GM12878 (cell line): Measurements from ENCODE around the gene MRPL46. TPM values are rescaled to one million over a fixed set of nuclear protein-coding genes. Genes with fewer than 3 reads are reported as not detected.

ENCODE experiments used
- ATAC-seq: fragments of 200-7000 bp; cut with Tn5 transposase; 3 replicates; pipeline ENCODE4 v1.9.1; 2020; ENCODE audit warnings: mild to moderate bottlenecking, moderate library complexity
- BruUV-seq: library from RNA; stranded (reverse); fragments of 400-500 nt; replicated peaks from 2 replicates; lab custom pipeline; 2021; lab: Mats Ljungman, UMichigan
- CTCF ChIA-PET: fragments of 300-600 bp; sonication (Branson Sonifier 250); formaldehyde crosslinking; extraction: SDS; loops from one replicate; lab custom pipeline; 2021; ENCODE audit warnings: inconsistent platforms; lab: Yijun Ruan, JAX
- POLR2A ChIA-PET: fragments of 350-600 bp; formaldehyde crosslinking; extraction: SDS; loops from one replicate; lab custom pipeline; 2021; ENCODE audit warnings: inconsistent platforms; lab: Charles Lee
- RAD21 ChIA-PET: fragments of 300-600 bp; sonication (Branson Sonifier 250); formaldehyde crosslinking; loops from one replicate; lab custom pipeline; 2023; ENCODE audit warnings: antibody characterized with exemption; ENCODE audit not compliant: unreplicated experiment; lab: Charles Lee
- SMC1A ChIA-PET: fragments of 300-600 bp; sonication (Branson Sonifier 250); formaldehyde crosslinking; loops from one replicate; lab custom pipeline; 2023; ENCODE audit not compliant: unreplicated experiment, uncharacterized antibody; lab: Charles Lee
- DNase-seq: peaks from one replicate; pipeline ENCODE4 v3.0.0-alpha.2; 2011; ENCODE audit warnings: low read depth, low spot score
- FAIRE-seq: peaks from 3 replicates; lab custom pipeline; 2011; peaks lifted over from hg19 to GRCh38; lab: Jason Lieb, UNC
- H2AFZ ChIP-seq: 2 replicates; pipeline ENCODE4 v1.6.0; 2011; ENCODE audit warnings: low read depth, low read length, control low read depth; ENCODE audit not compliant: control insufficient read depth
- H3K27ac ChIP-seq: 2 replicates; pipeline ENCODE4 v1.5.1; 2011; ENCODE audit warnings: control low read depth; ENCODE audit not compliant: control insufficient read depth, insufficient read depth
- H3K27me3 ChIP-seq, 2 experiments: replicated peaks in 1 of 2; 2 replicates each; pipeline versions ENCODE4 v1.6.0 to v1.6.1; 2011; ENCODE audit warnings: low read length in 1 of 2; ENCODE audit not compliant: control insufficient read depth in 2 of 2, insufficient read depth in 2 of 2
- H3K36me3 ChIP-seq, 2 experiments: 2 replicates each; pipeline ENCODE4 v1.5.1; 2011; ENCODE audit warnings: low read length in 1 of 2; ENCODE audit not compliant: control insufficient read depth in 2 of 2, insufficient read depth in 2 of 2
- H3K4me1 ChIP-seq: 2 replicates; pipeline ENCODE4 v1.6.1; 2011; ENCODE audit warnings: mild to moderate bottlenecking, low read length, moderate library complexity, mixed read lengths; ENCODE audit not compliant: control insufficient read depth, insufficient read depth
- H3K4me2 ChIP-seq: 2 replicates; pipeline ENCODE4 v1.6.0; 2011; ENCODE audit warnings: control low read depth; ENCODE audit not compliant: control insufficient read depth, insufficient read depth
- H3K4me3 ChIP-seq: fragments of 200-600 bp; sonication (generic); 2 replicates; pipeline ENCODE4 v1.5.1; 2016
- H3K79me2 ChIP-seq: 2 replicates; pipeline ENCODE4 v1.6.0; 2011; ENCODE audit warnings: low read length; ENCODE audit not compliant: control insufficient read depth, insufficient read depth
- H3K9ac ChIP-seq: 2 replicates; pipeline ENCODE4 v1.8.0; 2011; ENCODE audit warnings: low read length, control low read depth, mixed read lengths; ENCODE audit not compliant: control insufficient read depth, insufficient read depth
- H3K9me3 ChIP-seq: replicated peaks from 3 replicates; pipeline ENCODE4 v1.5.1; 2011; ENCODE audit warnings: mild to moderate bottlenecking, low read length; ENCODE audit not compliant: control insufficient read depth, insufficient read depth
- H4K20me1 ChIP-seq: 2 replicates; pipeline ENCODE4 v1.6.0; 2011; ENCODE audit not compliant: control insufficient read depth, insufficient read depth
- CEBPZ ChIP-seq: fragments of 150-350 bp; IDR thresholded peaks from 2 replicates; pipeline ENCODE4 v1.6.1; 2016; ENCODE audit warnings: low read depth, low read length
- E2F4 ChIP-seq: IDR thresholded peaks from 2 replicates; pipeline ENCODE4 v1.6.1; 2012; ENCODE audit warnings: low read depth, low read length, improper control_type of control experiment
- HDAC6 ChIP-seq: fragments of 200-600 bp; sonication (generic); IDR thresholded peaks from one replicate; pipeline ENCODE4 v1.8.0; 2017; ENCODE audit warnings: antibody characterized with exemption; ENCODE audit not compliant: unreplicated experiment
- HSF1 ChIP-seq: fragments of 150-350 bp; IDR thresholded peaks from 2 replicates; pipeline ENCODE4 v1.6.1; 2014; ENCODE audit warnings: mild to moderate bottlenecking, low read depth, low read length
- MEF2B ChIP-seq: fragments of 450-650 bp; IDR thresholded peaks from 2 replicates; pipeline ENCODE4 v1.6.1; 2018; ENCODE audit warnings: mild to moderate bottlenecking, moderate library complexity; ENCODE audit not compliant: partially characterized antibody, poor library complexity, severe bottlenecking
- NFYB ChIP-seq: IDR thresholded peaks from 2 replicates; pipeline ENCODE4 v1.6.1; 2011; ENCODE audit warnings: low read depth, mild to moderate bottlenecking, low read length, improper control_type of control experiment, moderate library complexity; ENCODE audit not compliant: insufficient read depth
- POU2F2 ChIP-seq: IDR thresholded peaks from 3 replicates; pipeline ENCODE4 v1.6.1; 2011; ENCODE audit warnings: low read depth, mild to moderate bottlenecking, low read length, borderline replicate concordance
- USF1 ChIP-seq: IDR thresholded peaks from 2 replicates; pipeline ENCODE4 v1.6.1; 2011; ENCODE audit warnings: borderline replicate concordance, low read depth, mild to moderate bottlenecking, moderate library complexity, mixed read lengths, low read length; ENCODE audit not compliant: insufficient read depth; ENCODE audit errors: extremely low read length
- ZNF384 ChIP-seq: IDR thresholded peaks from 2 replicates; pipeline ENCODE4 v1.6.1; 2012; ENCODE audit warnings: low read depth, mild to moderate bottlenecking, low read length, improper control_type of control experiment, borderline replicate concordance
- WGBS: methylation state at CpG from one replicate; pipeline ENCODE4 v1.1.6; 2016; ENCODE audit warnings: low lambda C conversion rate; ENCODE audit not compliant: insufficient replicate concordance, insufficient coverage; ENCODE audit errors: missing lambda C conversion rate; 5-methylcytosine and 5-hydroxymethylcytosine counted together
- in situ Hi-C: fragments of 300-500 bp; cut with MboI; formaldehyde crosslinking; loops from 9 replicates; pipeline ENCODE4 v1.14.3; 2018; ENCODE audit warnings: mixed read lengths
- intact Hi-C: fragments of 100-400 bp; cut with micrococcal nuclease; formaldehyde crosslinking; loops from one replicate; pipeline ENCODE4 v1.14.2; 2022; ENCODE audit not compliant: unreplicated experiment
- polyA plus RNA-seq, 11 experiments: library from polyadenylated mRNA; depleted of rRNA in 4 of 11; unstranded in 6 of 11; stranded (reverse) in 5 of 11; fragments of >200 nt; fragmentation: Nextera tagmentation in 4 of 11; fragmentation: Illumina TruSeq in 1 of 11; extraction: Ambion mirVana in 4 of 11; extraction: Trizol in 1 of 11; gene quantifications; 1 replicate in 1 of 11; 2 replicates in 10 of 11; pipeline versions ENCODE4 v1.2.1 to v1.2.3, GENCODE V29; 2011 to 2016; ENCODE audit warnings: inconsistent platforms in 2 of 11, missing spikeins in 2 of 11, low read depth in 1 of 11
- total RNA-seq, 4 experiments: library from RNA; depleted of rRNA in 3 of 4; stranded (reverse); fragments of >200 nt in 3 of 4; fragmentation: Illumina TruSeq in 1 of 4; extraction: Trizol in 1 of 4; gene quantifications; 2 replicates each; pipeline versions ENCODE4 v1.2.1 to v1.2.3, GENCODE V29; 2013 to 2021

The MRPL46 gene
- total and polyA plus RNA-seq, 10 of the 15 experiments (the other 5 are each of a cell fraction or from before 2014, with no cell fraction given), result 37.4 to 96.7 (median 52.9) TPM

GRCh38 chr15:88490036-88490435, 22.8 kb upstream of the MRPL46 start:
- SMC1A ChIA-PET, result no interaction called here
- POLR2A ChIA-PET, result no interaction called here
- TF ChIP-seq E2F4 (no peak), POU2F2 (no peak), HDAC6 (no peak), USF1 (no peak), ZNF384 (no peak), CEBPZ (no peak), NFYB (no peak), HSF1 (no peak), MEF2B (no peak)
- no peaks in the 10 kb centered on the region for H3K79me2 ChIP-seq
- no peaks in the 10 kb centered on the region for H3K27me3 ChIP-seq
- ATAC-seq, result no peak
- in situ Hi-C loops, result no loop called here
- no peaks in the 10 kb centered on the region for H3K4me1 ChIP-seq
- H3K36me3 ChIP-seq, result no peaks in the 10 kb centered on the region
- no peak overlapping the region for H3K4me2 ChIP-seq
- no TSS peak for BruUV-seq
- intact Hi-C loops, result no loop called here
- no peaks in the 10 kb centered on the region for H4K20me1 ChIP-seq
- no peak overlapping the region for H3K9ac ChIP-seq
- 44% methylated on average over 3 of the region's 3 CpGs for WGBS
- RAD21 ChIA-PET, result no interaction called here
- no peaks in the 10 kb centered on the region for H3K9me3 ChIP-seq
- no peak overlapping the region for H3K27ac ChIP-seq
- CTCF ChIA-PET, result interaction anchor here (1.3 to 1.7 kb wide), 2 partner anchors 18 to 126 kb away, joined by 4 to 5 read pairs; no protein-coding TSS in a partner anchor
- FAIRE-seq, result no peak
- no peak for DNase-seq
- H2AFZ ChIP-seq, result no peak overlapping the region
- H3K4me3 ChIP-seq, result no peak overlapping the region
